ENCODE measurements around the gene EIF3L. TPM values are rescaled to one million over a fixed set of nuclear protein-coding genes. Genes with fewer than 3 reads are reported as not detected.

Gene EIF3L
- total and polyA plus RNA-seq, 9 of the 15 experiments (the other 6 are each of a cell fraction or from before 2014, with no cell fraction given): 257 to 699 (median 368) TPM

DNA sequence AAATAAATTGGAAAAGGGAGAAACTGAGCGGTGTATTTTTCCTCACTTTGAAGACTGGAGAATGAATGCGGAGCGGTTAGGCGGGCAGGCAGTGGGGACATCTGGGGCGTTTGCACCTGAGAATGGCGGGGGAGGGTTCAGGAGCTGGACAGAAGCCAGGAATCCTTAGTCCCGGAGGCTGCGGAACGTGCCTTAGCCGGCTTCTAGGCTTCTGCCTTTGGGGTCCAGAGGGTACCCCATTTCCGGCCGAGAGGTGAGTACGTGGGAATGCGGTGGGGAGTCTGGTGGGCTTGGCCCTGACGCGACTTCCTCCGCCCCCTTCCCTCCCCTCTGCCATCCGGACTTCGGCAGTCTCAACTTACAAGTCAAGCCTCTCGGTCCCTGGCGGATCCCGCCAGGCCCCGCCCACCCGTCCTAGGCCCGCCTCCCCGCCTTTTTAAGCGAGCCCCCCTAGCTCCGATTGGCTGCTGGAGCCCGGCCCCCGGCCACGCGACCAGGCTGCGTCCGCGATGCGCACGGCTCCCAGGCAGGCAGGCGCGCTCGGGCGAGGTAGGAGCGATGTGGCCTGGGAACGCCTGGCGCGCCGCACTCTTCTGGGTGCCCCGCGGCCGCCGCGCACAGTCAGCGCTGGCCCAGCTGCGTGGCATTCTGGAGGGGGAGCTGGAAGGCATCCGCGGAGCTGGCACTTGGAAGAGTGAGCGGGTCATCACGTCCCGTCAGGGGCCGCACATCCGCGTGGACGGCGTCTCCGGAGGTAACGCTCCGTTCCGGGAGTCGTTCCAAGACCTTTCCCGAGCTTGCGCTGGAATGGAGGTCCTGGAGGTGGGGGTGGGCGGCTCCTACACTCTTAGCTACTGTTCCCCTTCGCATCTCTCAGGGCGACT, 41.6 kb upstream of the EIF3L start, which contains the start of gene GCAT (continued):
- TF ChIP-seq CREB3L1 (IDR thresholded peaks at IDR 0.05; ENCODE audit: borderline replicate concordance, low read depth) (peak; percentile 66; the same call in 1 of the 2 replicates), VEZF1 (CRISPR knock-in tag; IDR thresholded peaks at IDR 0.05) (peak; percentile 66; the same call in 1 of the 2 replicates), ZNF57 (CRISPR knock-in tag; IDR thresholded peaks at IDR 0.05) (no peak), ZFX (CRISPR knock-in tag; IDR thresholded peaks at IDR 0.05) (peak; percentile 68), TBP (optimal IDR thresholded peaks at IDR 0.05; ENCODE audit: low read depth, low read length) (peak; percentile 62), L3MBTL2 (IDR thresholded peaks at IDR 0.05) (peak; percentile 66), NFYB (IDR thresholded peaks at IDR 0.05; ENCODE audit: extremely low read depth, insufficient read length) (peak; percentile 72), HMGN3 (IDR thresholded peaks at IDR 0.05; ENCODE audit: borderline replicate concordance, extremely low read depth, insufficient read length, low read depth, low read length) (peak; percentile 51), SMARCA4 (IDR thresholded peaks at IDR 0.05) (peak; percentile 39; the same call in 1 of the 2 replicates), BRD9 (IDR thresholded peaks at IDR 0.05; ENCODE audit: low read depth, partially characterized antibody) (peak; percentile 53), SMAD1 (IDR thresholded peaks at IDR 0.05; ENCODE audit: low read depth, low read length, partially characterized antibody) (peak; percentile 61), KLF1 (tag; IDR thresholded peaks at IDR 0.05) (no peak), NKRF (IDR thresholded peaks at IDR 0.05; ENCODE audit: borderline replicate concordance) (peak; percentile 84), ETV1 (tag; conservative IDR thresholded peaks at IDR 0.05; ENCODE audit: low read depth) (0 out of 2 replicates have a peak, but pooled peaks have one; percentile 25), CXXC5 (CRISPR knock-in tag; IDR thresholded peaks at IDR 0.05) (peak; percentile 82), GABPB1 (CRISPR knock-in tag; IDR thresholded peaks at IDR 0.05) (peak; percentile 35; the same call in 1 of the 2 replicates)
- TF ChIP-seq, protein P1, sequence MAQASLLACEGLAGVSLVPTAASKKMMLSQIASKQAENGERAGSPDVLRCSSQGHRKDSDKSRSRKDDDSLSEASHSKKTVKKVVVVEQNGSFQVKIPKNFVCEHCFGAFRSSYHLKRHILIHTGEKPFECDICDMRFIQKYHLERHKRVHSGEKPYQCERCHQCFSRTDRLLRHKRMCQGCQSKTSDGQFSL (CRISPR knock-in tag; IDR thresholded peaks at IDR 0.05): no peak; the same call in 1 of the 2 replicates
- TF ChIP-seq, protein P1 (tag; IDR thresholded peaks at IDR 0.05): peak in 1 of 2 experiments; percentile 17; a peak in 1 of 4 replicates
- TF ChIP-seq, protein P2, sequence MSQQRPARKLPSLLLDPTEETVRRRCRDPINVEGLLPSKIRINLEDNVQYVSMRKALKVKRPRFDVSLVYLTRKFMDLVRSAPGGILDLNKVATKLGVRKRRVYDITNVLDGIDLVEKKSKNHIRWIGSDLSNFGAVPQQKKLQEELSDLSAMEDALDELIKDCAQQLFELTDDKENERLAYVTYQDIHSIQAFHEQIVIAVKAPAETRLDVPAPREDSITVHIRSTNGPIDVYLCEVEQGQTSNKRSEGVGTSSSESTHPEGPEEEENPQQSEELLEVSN (IDR thresholded peaks at IDR 0.05; ENCODE audit: borderline replicate concordance in 1 of 2, extremely low read depth in 1 of 2, insufficient read depth in 1 of 2, insufficient read length in 1 of 2, low read depth in 1 of 2, low read length in 1 of 2, poor library complexity in 1 of 2, severe bottlenecking in 1 of 2): peak in 1 of 2 experiments; percentile 36

Measured in K562 (cell line).